H9 (cell line): ENCODE measurements around the gene TOR1A. TPM values are rescaled to one million over a fixed set of nuclear protein-coding genes. Genes with fewer than 3 reads are reported as not detected.

Source experiments
- DNase-seq: peaks from one replicate; pipeline ENCODE4 v3.0.0-alpha.2; 2017
- H2AFZ ChIP-seq: one replicate; pipeline ENCODE4 v1.6.1; 2013; ENCODE audit warnings: mild to moderate bottlenecking, low read length, control low read depth, moderate library complexity
- H2AK5ac ChIP-seq: 2 replicates; pipeline ENCODE4 v1.6.1; 2013; ENCODE audit warnings: low read length, control low read depth, mixed read lengths; ENCODE audit not compliant: insufficient read length
- H2BK120ac ChIP-seq: one replicate; pipeline ENCODE4 v1.6.1; 2013; ENCODE audit warnings: low read depth, mild to moderate bottlenecking, low read length, control low read depth, inconsistent platforms; ENCODE audit not compliant: poor library complexity, severe bottlenecking
- H2BK12ac ChIP-seq: 2 replicates; pipeline ENCODE4 v1.6.1; 2013; ENCODE audit warnings: low read length, control low read depth, mixed read lengths, low read depth; ENCODE audit not compliant: insufficient read length
- H2BK15ac ChIP-seq: 2 replicates; pipeline ENCODE4 v1.6.1; 2013; ENCODE audit warnings: low read depth, low read length, control low read depth
- H2BK20ac ChIP-seq: one replicate; pipeline ENCODE4 v1.6.1; 2013; ENCODE audit warnings: low read depth, mild to moderate bottlenecking, low read length, control low read depth, inconsistent platforms; ENCODE audit not compliant: poor library complexity, severe bottlenecking
- H2BK5ac ChIP-seq: 2 replicates; pipeline ENCODE4 v1.6.1; 2013; ENCODE audit warnings: low read length, control low read depth, mixed read lengths; ENCODE audit not compliant: insufficient read length
- H3K14ac ChIP-seq: 2 replicates; pipeline ENCODE4 v1.6.1; 2013; ENCODE audit warnings: low read length, control low read depth; ENCODE audit not compliant: insufficient read depth
- H3K18ac ChIP-seq: 2 replicates; pipeline ENCODE4 v1.6.1; 2013; ENCODE audit warnings: low read depth, mild to moderate bottlenecking, mixed read lengths, low read length, control low read depth; ENCODE audit not compliant: insufficient read length
- H3K23ac ChIP-seq: 2 replicates; pipeline ENCODE4 v1.6.1; 2013; ENCODE audit warnings: low read length, control low read depth, mixed read lengths, low read depth; ENCODE audit not compliant: insufficient read length
- H3K23me2 ChIP-seq: 2 replicates; pipeline ENCODE4 v1.6.1; 2013; ENCODE audit warnings: low read depth, mild to moderate bottlenecking, mixed read lengths, low read length, control low read depth; ENCODE audit not compliant: insufficient read length, poor library complexity, severe bottlenecking
- H3K27ac ChIP-seq: 2 replicates; pipeline ENCODE4 v1.5.1; 2013; ENCODE audit warnings: low read length, control low read depth, mixed read lengths, low read depth; ENCODE audit not compliant: insufficient read length
- H3K27me3 ChIP-seq: 2 replicates; pipeline ENCODE4 v1.6.1; 2013; ENCODE audit warnings: low read length, control low read depth, inconsistent platforms; ENCODE audit not compliant: insufficient read depth
- H3K4ac ChIP-seq: 2 replicates; pipeline ENCODE4 v1.6.1; 2013; ENCODE audit warnings: low read depth, mild to moderate bottlenecking, control low read depth, inconsistent platforms, low read length, moderate library complexity
- H3K4me1 ChIP-seq: 2 replicates; pipeline ENCODE4 v1.6.1; 2013; ENCODE audit warnings: low read length, control low read depth, inconsistent platforms; ENCODE audit not compliant: insufficient read depth
- H3K4me2 ChIP-seq: 2 replicates; pipeline ENCODE4 v1.6.1; 2013; ENCODE audit warnings: low read length, control low read depth, mixed read lengths; ENCODE audit not compliant: insufficient read length, insufficient read depth
- H3K56ac ChIP-seq: 2 replicates; pipeline ENCODE4 v1.6.1; 2013; ENCODE audit warnings: low read depth, mild to moderate bottlenecking, mixed read lengths, low read length, control low read depth; ENCODE audit not compliant: insufficient read length
- H3K79me1 ChIP-seq: 2 replicates; pipeline ENCODE4 v1.6.1; 2013; ENCODE audit warnings: low read depth, mild to moderate bottlenecking, moderate library complexity, low read length, control low read depth, inconsistent platforms; ENCODE audit not compliant: insufficient read depth, poor library complexity, severe bottlenecking
- H3K79me2 ChIP-seq: 2 replicates; pipeline ENCODE4 v1.6.1; 2013; ENCODE audit warnings: low read length, control low read depth, inconsistent platforms; ENCODE audit not compliant: insufficient read depth
- H3K9ac ChIP-seq: 2 replicates; pipeline ENCODE4 v1.6.1; 2013; ENCODE audit warnings: low read length, control low read depth, mixed read lengths; ENCODE audit not compliant: insufficient read length; ENCODE audit errors: extremely low read depth
- H3K9me3 ChIP-seq: one replicate; pipeline ENCODE4 v1.6.1; 2013; ENCODE audit warnings: low read depth, low read length, inconsistent platforms; ENCODE audit not compliant: control insufficient read depth
- H3T11ph ChIP-seq: one replicate; pipeline ENCODE4 v1.6.1; 2013; ENCODE audit warnings: mild to moderate bottlenecking, low read length, control low read depth, inconsistent platforms
- H4K20me1 ChIP-seq: one replicate; pipeline ENCODE4 v1.6.1; 2013; ENCODE audit not compliant: control insufficient read depth, insufficient read length, insufficient read depth
- H4K5ac ChIP-seq: 2 replicates; pipeline ENCODE4 v1.6.1; 2013; ENCODE audit warnings: low read depth, mild to moderate bottlenecking, mixed read lengths, low read length, control low read depth; ENCODE audit not compliant: insufficient read length
- H4K8ac ChIP-seq: replicated peaks from 2 replicates; pipeline ENCODE4 v1.6.1; 2013; ENCODE audit warnings: low read length, control low read depth, mixed read lengths, low read depth; ENCODE audit not compliant: insufficient read length
- H4K91ac ChIP-seq: 2 replicates; pipeline ENCODE4 v1.6.1; 2013; ENCODE audit warnings: low read depth, mild to moderate bottlenecking, moderate library complexity, mixed read lengths, low read length, control low read depth; ENCODE audit not compliant: insufficient read length
- H3K27ac Mint-ChIP-seq, 3 experiments: 2 replicates in 2 of 3; 3 replicates in 1 of 3; pipeline ENCODE4 v1.8.0; 2020 to 2021; ENCODE audit warnings: mixed read lengths in 3 of 3, mild to moderate bottlenecking in 1 of 3, moderate library complexity in 1 of 3
- H3K27me3 Mint-ChIP-seq: 2 replicates; pipeline ENCODE4 v1.8.0; 2021; ENCODE audit warnings: low read depth, mild to moderate bottlenecking, moderate library complexity, mixed read lengths
- H3K36me3 Mint-ChIP-seq, 3 experiments: 2 replicates in 2 of 3; 3 replicates in 1 of 3; pipeline ENCODE4 v1.8.0; 2020 to 2021; ENCODE audit warnings: low read depth in 3 of 3, mixed read lengths in 3 of 3; ENCODE audit not compliant: insufficient read depth in 1 of 3
- H3K4me1 Mint-ChIP-seq, 2 experiments: 2 replicates each; pipeline ENCODE4 v1.8.0; 2020; ENCODE audit warnings: mixed read lengths in 2 of 2
- H3K4me3 Mint-ChIP-seq, 2 experiments: 2 replicates in 1 of 2; 3 replicates in 1 of 2; pipeline ENCODE4 v1.8.0; 2020 to 2021; ENCODE audit warnings: mild to moderate bottlenecking in 2 of 2, mixed read lengths in 2 of 2, moderate library complexity in 1 of 2
- H3K9me3 Mint-ChIP-seq, 2 experiments: 2 replicates in 1 of 2; 3 replicates in 1 of 2; pipeline ENCODE4 v1.8.0; 2020; ENCODE audit warnings: mild to moderate bottlenecking in 2 of 2, mixed read lengths in 2 of 2, moderate library complexity in 1 of 2
- WGBS: extraction: QIAGEN DNeasy Blood & Tissue Kit; methylation state at CpG from one replicate; pipeline ENCODE4 v1.1.7; 2013; ENCODE audit warnings: missing lambda C conversion rate, low lambda C conversion rate, mixed read lengths; ENCODE audit not compliant: insufficient read length; ENCODE audit errors: extremely low coverage; 5-methylcytosine and 5-hydroxymethylcytosine counted together
- total RNA-seq: library from RNA; stranded (reverse); gene quantifications from 2 replicates; pipeline ENCODE4 v1.2.1, GENCODE V29; 2021
- TF ChIP-seq, protein P1 (sequence below): fragments of 200-600 bp; sonication (generic); conservative IDR thresholded peaks from 3 replicates; pipeline ENCODE4 v1.8.0; 2021; ENCODE audit warnings: antibody characterized with exemption, mild to moderate bottlenecking

TOR1A gene
- total RNA-seq, 1 experiment from 2014 or later = 60.1 TPM

DNA sequence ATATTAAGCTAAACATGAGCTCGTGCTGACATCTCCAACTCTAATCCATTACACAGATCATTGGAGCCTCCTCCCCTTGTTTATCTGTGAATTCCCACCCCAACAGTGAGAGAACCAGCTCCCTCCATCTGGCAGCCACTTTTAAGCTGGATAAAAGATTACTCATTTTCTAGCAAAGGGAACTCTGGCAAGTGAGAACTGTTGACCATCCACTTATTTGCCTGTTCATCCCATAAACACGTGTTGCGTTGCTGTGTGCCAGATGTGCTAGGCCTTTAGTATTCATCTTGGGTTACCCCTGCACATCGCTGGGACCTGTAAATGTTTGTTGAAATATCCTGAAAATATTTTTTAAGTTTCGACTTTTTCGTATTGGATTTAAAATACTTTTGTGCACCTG lies 2.4 kb upstream of the TOR1A start:
- DNase-seq = no peak
- Histone ChIP-seq H3K23me2 (peaks cover 5% of the 10 kb centered on the region), H3K27me3 (no peaks in the 10 kb centered on the region), H3K56ac (no peak overlapping the region), H3K14ac (no peak overlapping the region), H3K4ac (no peak overlapping the region), H2BK12ac (no peak overlapping the region), H2BK15ac (no peak overlapping the region), H2BK20ac (no peak overlapping the region), H2BK120ac (no peak overlapping the region), H4K20me1 (no peaks in the 10 kb centered on the region), H4K8ac (no peak overlapping the region), H3K18ac (no peak overlapping the region), H2AK5ac (no peak overlapping the region), H3K27ac (no peak overlapping the region), H2AFZ (no peak overlapping the region), H3K9ac (no peak overlapping the region), H3K4me2 (no peak overlapping the region), H3K23ac (no peak overlapping the region), H3T11ph (no peak overlapping the region), H3K79me1 (peaks cover 3% of the 10 kb centered on the region), H4K91ac (no peak overlapping the region), H4K5ac (no peak overlapping the region), H3K4me1 (no peaks in the 10 kb centered on the region), H3K79me2 (no peaks in the 10 kb centered on the region; the same call in 1 of the 2 replicates), H2BK5ac (no peak overlapping the region), H3K9me3 (no peaks in the 10 kb centered on the region)
- WGBS = no CpG with 5 or more reads among the region's 6 CpGs
- peaks cover 23 to 59% (median 50%) of the 10 kb centered on the region in 3 experiments; a peak in 6 of 7 replicates for H3K36me3 Mint-ChIP-seq
- H3K9me3 Mint-ChIP-seq = no peaks in the 10 kb centered on the region
- TF ChIP-seq, protein P1, sequence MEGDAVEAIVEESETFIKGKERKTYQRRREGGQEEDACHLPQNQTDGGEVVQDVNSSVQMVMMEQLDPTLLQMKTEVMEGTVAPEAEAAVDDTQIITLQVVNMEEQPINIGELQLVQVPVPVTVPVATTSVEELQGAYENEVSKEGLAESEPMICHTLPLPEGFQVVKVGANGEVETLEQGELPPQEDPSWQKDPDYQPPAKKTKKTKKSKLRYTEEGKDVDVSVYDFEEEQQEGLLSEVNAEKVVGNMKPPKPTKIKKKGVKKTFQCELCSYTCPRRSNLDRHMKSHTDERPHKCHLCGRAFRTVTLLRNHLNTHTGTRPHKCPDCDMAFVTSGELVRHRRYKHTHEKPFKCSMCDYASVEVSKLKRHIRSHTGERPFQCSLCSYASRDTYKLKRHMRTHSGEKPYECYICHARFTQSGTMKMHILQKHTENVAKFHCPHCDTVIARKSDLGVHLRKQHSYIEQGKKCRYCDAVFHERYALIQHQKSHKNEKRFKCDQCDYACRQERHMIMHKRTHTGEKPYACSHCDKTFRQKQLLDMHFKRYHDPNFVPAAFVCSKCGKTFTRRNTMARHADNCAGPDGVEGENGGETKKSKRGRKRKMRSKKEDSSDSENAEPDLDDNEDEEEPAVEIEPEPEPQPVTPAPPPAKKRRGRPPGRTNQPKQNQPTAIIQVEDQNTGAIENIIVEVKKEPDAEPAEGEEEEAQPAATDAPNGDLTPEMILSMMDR = no peak
- H3K4me3 Mint-ChIP-seq = no peak overlapping the region
- no peaks in the 10 kb centered on the region for H3K27me3 Mint-ChIP-seq
- no peak overlapping the region; a peak in 1 of 7 replicates for H3K27ac Mint-ChIP-seq
- peaks cover 7 to 9% of the 10 kb centered on the region in 2 experiments for H3K4me1 Mint-ChIP-seq
